ENCODE measurements around the gene SFTPA2. TPM values are rescaled to one million over a fixed set of nuclear protein-coding genes. Genes with fewer than 3 reads are reported as not detected.
"Not testable (repeated sequence)": the region's sequence is repeated elsewhere in the genome, so short reads cannot be mapped to it uniquely, and the experiment has no call there.

SFTPA2 gene
- total and polyA plus RNA-seq, 2 of the 4 experiments (the other 2 are of a cell fraction): not detected

GRCh38 chr10:79533142-79533902 is 26.9 kb downstream of the SFTPA2 start:
- H2BK120ac ChIP-seq (ENCODE audit: low read depth, low read length); H3K79me1 ChIP-seq (ENCODE audit: low read depth in 1 of 2, low read length in 2 of 2); H4K8ac ChIP-seq (ENCODE audit: low read depth in 2 of 2, low read length in 2 of 2); H4K91ac ChIP-seq (ENCODE audit: insufficient read depth, low read depth, low read length); H3K9me1 ChIP-seq (ENCODE audit: insufficient read depth, low read length); H2AK9ac ChIP-seq (replicated peaks; ENCODE audit: low read depth, low read length, poor library complexity); H3K56ac ChIP-seq (ENCODE audit: extremely low read depth, insufficient read depth, low read length); H2BK15ac ChIP-seq (ENCODE audit: low read depth, low read length); H3K9me3 ChIP-seq (ENCODE audit: control insufficient read depth, insufficient read depth, low read length); H4K20me1 ChIP-seq (ENCODE audit: insufficient read depth, low read length); H3K4ac ChIP-seq (ENCODE audit: low read depth, low read length); in situ Hi-C loops (cut with MboI; ENCODE audit: low sequenced_read_pairs); H2AFZ ChIP-seq (replicated peaks; ENCODE audit: low read length, poor library complexity); H3K4me3 ChIP-seq (ENCODE audit: insufficient read depth, low read depth, low read length); H3K4me1 ChIP-seq (ENCODE audit: control insufficient read depth, insufficient read depth, low read length); H3K36me3 ChIP-seq (ENCODE audit: control insufficient read depth, insufficient read depth, low read length); H3K18ac ChIP-seq (ENCODE audit: low read depth, low read length); CTCF ChIA-PET; H2AK5ac ChIP-seq (ENCODE audit: low read depth, low read length); DNase-seq; H3K9ac ChIP-seq (ENCODE audit: low read depth, low read length); H3K4me2 ChIP-seq (ENCODE audit: low read depth, low read length); H3K27ac ChIP-seq (ENCODE audit: insufficient read depth, low read length); H2BK5ac ChIP-seq (ENCODE audit: low read depth, low read length, poor library complexity, severe bottlenecking); BruUV-seq (replicated peaks); H3K27me3 ChIP-seq (ENCODE audit: control insufficient read depth, insufficient read depth, low read length); H2BK20ac ChIP-seq (ENCODE audit: low read depth, low read length); H3K14ac ChIP-seq (replicated peaks; ENCODE audit: low read depth, low read length); H4K5ac ChIP-seq (ENCODE audit: low read depth, low read length); dilution Hi-C loops (cut with HindIII; ENCODE audit: low sequenced_read_pairs, unreplicated experiment); H3K23ac ChIP-seq (ENCODE audit: low read depth, low read length): not testable (repeated sequence)
- ATAC-seq (ENCODE audit: low read depth): peak; percentile 37
- intact Hi-C loops (cut with micrococcal nuclease): loop anchor here (10.0 kb wide), 2 partner anchors 159 to 701 kb away; no protein-coding TSS in a partner anchor
- POLR2A ChIA-PET (ENCODE audit: unreplicated experiment): interaction anchor here (0.6 kb wide), 1 partner anchor 17 kb away, joined by 4 read pairs; no protein-coding TSS in a partner anchor
- WGBS, 2 experiments (ENCODE audit: extremely low coverage in 2 of 2, insufficient read length in 1 of 2): no CpG with 5 or more reads among the region's 11 CpGs

GRCh38 chr10:79528261-79528660 is 31.9 kb downstream of the SFTPA2 start:
- H2BK15ac ChIP-seq (ENCODE audit: low read depth, low read length); H3K4me2 ChIP-seq (ENCODE audit: low read depth, low read length); H2AK9ac ChIP-seq (replicated peaks; ENCODE audit: low read depth, low read length, poor library complexity); H2BK120ac ChIP-seq (ENCODE audit: low read depth, low read length); intact Hi-C loops (cut with micrococcal nuclease); H2BK5ac ChIP-seq (ENCODE audit: low read depth, low read length, poor library complexity, severe bottlenecking); H3K18ac ChIP-seq (ENCODE audit: low read depth, low read length); H4K5ac ChIP-seq (ENCODE audit: low read depth, low read length); dilution Hi-C loops (cut with HindIII; ENCODE audit: low sequenced_read_pairs, unreplicated experiment); H3K79me1 ChIP-seq (ENCODE audit: low read depth in 1 of 2, low read length in 2 of 2); in situ Hi-C loops (cut with MboI; ENCODE audit: low sequenced_read_pairs); H3K9me3 ChIP-seq (ENCODE audit: control insufficient read depth, insufficient read depth, low read length); BruUV-seq (replicated peaks); ATAC-seq (ENCODE audit: low read depth); H3K23ac ChIP-seq (ENCODE audit: low read depth, low read length); H3K4me3 ChIP-seq (ENCODE audit: insufficient read depth, low read depth, low read length); H3K9ac ChIP-seq (ENCODE audit: low read depth, low read length); H2AK5ac ChIP-seq (ENCODE audit: low read depth, low read length); H3K9me1 ChIP-seq (ENCODE audit: insufficient read depth, low read length); CTCF ChIA-PET; H4K91ac ChIP-seq (ENCODE audit: insufficient read depth, low read depth, low read length); H3K14ac ChIP-seq (replicated peaks; ENCODE audit: low read depth, low read length); H3K27me3 ChIP-seq (ENCODE audit: control insufficient read depth, insufficient read depth, low read length); POLR2A ChIA-PET (ENCODE audit: unreplicated experiment); H4K8ac ChIP-seq (ENCODE audit: low read depth in 2 of 2, low read length in 2 of 2); H3K4ac ChIP-seq (ENCODE audit: low read depth, low read length); H3K36me3 ChIP-seq (ENCODE audit: control insufficient read depth, insufficient read depth, low read length); H3K27ac ChIP-seq (ENCODE audit: insufficient read depth, low read length); H3K4me1 ChIP-seq (ENCODE audit: control insufficient read depth, insufficient read depth, low read length); DNase-seq; H3K56ac ChIP-seq (ENCODE audit: extremely low read depth, insufficient read depth, low read length); H2AFZ ChIP-seq (replicated peaks; ENCODE audit: low read length, poor library complexity); H4K20me1 ChIP-seq (ENCODE audit: insufficient read depth, low read length); H2BK20ac ChIP-seq (ENCODE audit: low read depth, low read length): not testable (repeated sequence)
- no CpG with 5 or more reads among the region's 4 CpGs for WGBS, 2 experiments (ENCODE audit: extremely low coverage in 2 of 2, insufficient read length in 1 of 2)
